Chondrocyte (in vitro differentiated cells): Measurements from ENCODE around the gene CEP68. TPM values are rescaled to one million over a fixed set of nuclear protein-coding genes. Genes with fewer than 3 reads are reported as not detected.

ENCODE experiments used
- DNase-seq: peaks from one replicate; pipeline ENCODE4 v3.0.0; 2021; ENCODE audit warnings: mixed read lengths, low spot score
- H3K27ac Mint-ChIP-seq: one replicate; pipeline ENCODE4 v1.8.0; 2021; ENCODE audit warnings: mild to moderate bottlenecking, moderate library complexity, mixed read lengths; ENCODE audit not compliant: unreplicated experiment
- H3K27me3 Mint-ChIP-seq: 2 replicates; pipeline ENCODE4 v1.8.0; 2021; ENCODE audit warnings: low read depth, mixed read lengths
- H3K36me3 Mint-ChIP-seq: 2 replicates; pipeline ENCODE4 v1.8.0; 2021; ENCODE audit warnings: low read depth, mixed read lengths
- H3K4me1 Mint-ChIP-seq: 2 replicates; pipeline ENCODE4 v1.8.0; 2021; ENCODE audit warnings: low read depth, mild to moderate bottlenecking, mixed read lengths
- H3K4me3 Mint-ChIP-seq: one replicate; pipeline ENCODE4 v1.8.0; 2021; ENCODE audit warnings: mild to moderate bottlenecking, moderate library complexity, mixed read lengths; ENCODE audit not compliant: unreplicated experiment
- H3K9me3 Mint-ChIP-seq: 2 replicates; pipeline ENCODE4 v1.8.0; 2021; ENCODE audit warnings: low read depth, mixed read lengths
- CTCF ChIP-seq: fragments of 200-600 bp; sonication (generic); IDR thresholded peaks from 2 replicates; pipeline ENCODE4 v1.5.0; 2021; ENCODE audit warnings: antibody characterized with exemption, mild to moderate bottlenecking, moderate library complexity
- total RNA-seq: library from RNA; stranded (reverse); gene quantifications from 3 replicates; pipeline ENCODE4 v1.2.1, GENCODE V29; 2021

Gene CEP68
- total RNA-seq, 1 donor from 2014 or later: 12.2 TPM

GRCh38 chr2:65071499-65072180, 15.4 kb downstream of the CEP68 start:
- Mint-ChIP-seq H3K9me3 (no peaks in the 10 kb centered on the region), H3K27ac (peak overlapping the region; percentile 57), H3K27me3 (no peaks in the 10 kb centered on the region), H3K4me3 (no peak overlapping the region), H3K4me1 (peaks cover 41% of the 10 kb centered on the region), H3K36me3 (peaks cover 13% of the 10 kb centered on the region)
- TF ChIP-seq CTCF: peak; percentile 57
- DNase-seq: no peak

- H3K9me3 Mint-ChIP-seq: no peaks in the 10 kb centered on the region
- H3K27ac Mint-ChIP-seq: peak overlapping the region; percentile 57
- peaks cover 46% of the 10 kb centered on the region for H3K4me1 Mint-ChIP-seq
- no peak for TF ChIP-seq CTCF
- DNase-seq: no peak
- H3K36me3 Mint-ChIP-seq: peaks cover 15% of the 10 kb centered on the region
- H3K27me3 Mint-ChIP-seq: no peaks in the 10 kb centered on the region
- H3K4me3 Mint-ChIP-seq: no peak overlapping the region
These were observed 16.2 kb downstream of the CEP68 start for GRCh38 chr2:65072181-65072970.

GRCh38 chr2:65073879-65074565, 17.8 kb downstream of the CEP68 start:
- Mint-ChIP-seq H3K27me3 (no peaks in the 10 kb centered on the region), H3K4me1 (peaks cover 39% of the 10 kb centered on the region), H3K9me3 (no peaks in the 10 kb centered on the region), H3K36me3 (peaks cover 19% of the 10 kb centered on the region), H3K27ac (no peak overlapping the region), H3K4me3 (no peak overlapping the region)
- no peak for TF ChIP-seq CTCF
- DNase-seq: no peak

- H3K27ac Mint-ChIP-seq: no peak overlapping the region
- no peaks in the 10 kb centered on the region for H3K9me3 Mint-ChIP-seq
- DNase-seq: no peak
- no peak overlapping the region for H3K4me3 Mint-ChIP-seq
- peaks cover 20% of the 10 kb centered on the region for H3K36me3 Mint-ChIP-seq
- H3K27me3 Mint-ChIP-seq: no peaks in the 10 kb centered on the region
- peaks cover 38% of the 10 kb centered on the region for H3K4me1 Mint-ChIP-seq
- no peak for TF ChIP-seq CTCF
These were observed 19.0 kb downstream of the CEP68 start for GRCh38 chr2:65075176-65075575.
